NCI-H1048 (cell line): ENCODE measurements around the gene PIEZO1.

ENCODE experiments used
- DNase-seq: peaks from one replicate; lab custom pipeline; 2025; lab: John Stamatoyannopoulos, UW

PIEZO1 gene

DNA sequence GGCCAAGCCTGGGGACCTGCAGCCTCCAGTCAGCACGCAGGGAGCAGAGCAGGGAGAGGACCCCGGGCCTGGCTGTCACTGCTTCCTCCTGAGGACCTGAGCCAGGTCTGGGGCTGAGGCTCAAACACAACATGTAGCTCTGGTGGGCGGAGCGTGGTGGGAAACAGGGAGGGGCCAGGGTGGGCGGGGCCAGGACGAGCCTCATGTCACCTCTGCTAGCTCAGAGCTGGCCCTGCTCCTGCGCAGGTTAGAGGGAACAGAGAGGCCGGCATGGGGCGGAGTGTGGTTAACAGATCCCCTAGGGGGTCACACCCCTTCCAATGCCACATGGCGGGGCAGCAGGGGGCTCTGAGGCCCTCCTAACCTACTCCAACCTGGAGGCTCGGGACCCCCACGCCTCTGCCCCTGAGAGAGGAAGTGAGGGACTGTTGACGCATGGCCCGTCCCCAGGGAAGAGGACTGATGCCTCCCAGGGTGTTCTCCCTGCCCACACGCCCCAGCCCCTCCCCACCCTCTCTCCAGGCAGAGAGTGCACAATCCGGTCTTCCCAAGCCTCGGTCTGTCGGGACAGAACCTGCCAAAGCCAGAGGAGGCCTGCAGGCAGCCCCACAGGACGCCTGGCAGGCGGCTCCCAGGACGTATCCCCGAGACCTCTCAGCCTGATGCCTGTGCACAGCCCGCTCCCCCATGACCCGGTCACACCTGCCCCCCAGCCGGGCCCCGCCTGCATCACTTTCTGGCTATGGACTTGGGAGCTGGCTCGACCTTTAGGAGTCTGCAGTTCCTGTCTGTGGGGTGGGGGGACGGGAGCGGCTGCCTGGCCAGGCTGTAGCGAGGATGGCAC, 15.2 kb downstream of the PIEZO1 start:
- DNase-seq, result no peak

- DNase-seq, result no peak
Measured at GRCh38 chr16:88768071-88768783, 16.8 kb downstream of the PIEZO1 start.

GRCh38 chr16:88767546-88768070, 17.4 kb downstream of the PIEZO1 start:
- DNase-seq, result no peak

DNA sequence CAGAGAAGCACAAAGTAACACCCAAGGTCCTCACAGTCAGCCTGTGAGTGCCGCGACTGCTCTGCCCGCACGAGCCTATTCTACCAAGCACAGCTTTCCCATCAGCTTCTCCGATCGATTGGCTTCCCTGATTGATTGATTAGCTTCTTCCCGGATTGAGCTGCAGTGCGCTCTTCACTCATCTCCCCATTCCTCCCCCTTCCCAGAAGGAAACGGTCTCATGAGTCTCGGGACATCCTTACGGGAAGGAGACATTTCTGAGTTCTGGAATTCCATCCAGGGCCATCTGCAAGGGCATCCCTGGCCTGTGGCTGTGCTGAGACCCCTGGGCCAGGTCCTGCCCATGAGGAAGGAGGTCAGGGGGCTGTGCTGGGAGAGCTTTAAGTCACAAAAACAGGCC, 18.0 kb downstream of the PIEZO1 start:
- no peak for DNase-seq

DNA sequence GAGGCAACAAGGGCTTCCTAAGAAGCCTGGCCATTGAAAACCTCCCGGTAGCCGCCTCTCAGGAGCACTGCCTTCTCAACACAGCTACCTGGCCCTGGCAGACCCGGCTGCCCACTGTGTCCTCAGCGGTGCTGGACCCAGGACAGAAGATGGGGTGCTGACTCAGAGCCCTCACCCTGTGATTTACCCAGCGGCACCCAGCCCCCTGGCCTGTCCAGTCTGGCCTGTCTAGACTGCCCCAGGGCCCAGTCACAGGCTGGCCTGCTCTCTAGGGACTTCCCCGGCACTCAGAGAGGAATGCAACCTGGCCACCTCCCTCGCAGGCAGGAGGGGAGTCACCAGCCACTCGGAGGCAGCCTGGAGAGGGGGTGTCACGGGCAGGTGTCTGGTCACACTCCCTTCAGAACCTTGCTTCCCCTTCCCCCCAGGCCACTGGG, 20.1 kb downstream of the PIEZO1 start:
- DNase-seq, result no peak

DNA sequence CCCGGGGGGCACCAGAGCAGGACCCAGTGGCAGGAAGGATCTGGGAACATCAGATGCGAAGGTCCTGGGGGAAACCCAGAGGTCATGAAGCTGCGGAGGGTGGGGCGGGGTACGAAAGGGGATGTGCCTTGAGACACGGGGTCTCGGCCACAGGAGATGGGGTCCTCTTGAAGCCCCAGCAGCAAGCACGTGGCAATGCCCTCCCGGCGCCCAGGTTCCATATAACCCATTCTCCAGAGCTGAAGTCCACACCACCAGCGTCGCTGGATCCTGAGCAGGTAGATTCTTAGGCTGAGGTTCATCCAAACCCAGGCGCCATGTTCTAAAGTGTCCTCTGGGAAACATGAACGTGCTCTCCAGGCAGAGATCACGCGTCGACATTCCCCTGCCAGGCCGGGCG, 20.9 kb downstream of the PIEZO1 start:
- DNase-seq, result no peak

- no peak for DNase-seq
Measured at GRCh38 chr16:88763502-88764053, 21.4 kb downstream of the PIEZO1 start.

DNA sequence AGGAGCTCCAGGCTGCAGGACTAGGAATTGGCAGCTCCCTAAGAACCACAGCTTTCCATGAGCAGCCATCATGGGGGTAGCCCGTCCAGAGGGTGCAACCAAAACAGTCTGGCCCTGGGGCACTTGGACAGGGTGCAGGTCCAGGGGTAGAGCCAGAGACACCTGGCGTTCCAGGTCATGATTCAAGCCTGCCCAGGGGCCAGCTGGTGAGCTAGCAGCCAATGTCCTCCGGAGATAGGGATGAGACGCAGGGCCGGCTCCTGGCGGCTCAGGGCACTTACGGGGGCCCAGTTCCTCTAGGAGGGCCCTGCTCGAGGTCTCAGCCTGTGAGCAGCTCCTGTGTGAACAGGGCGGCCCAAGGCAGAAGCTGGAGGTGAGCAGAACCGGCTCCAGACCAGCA, 22.1 kb downstream of the PIEZO1 start:
- DNase-seq, result no peak

- DNase-seq, result no peak
Measured at GRCh38 chr16:88762258-88762870, 22.7 kb downstream of the PIEZO1 start.

GRCh38 chr16:88761830-88762229, 23.2 kb downstream of the PIEZO1 start:
- DNase-seq, result no peak

- no peak for DNase-seq
Measured at GRCh38 chr16:88761143-88761534, 23.9 kb downstream of the PIEZO1 start.

DNA sequence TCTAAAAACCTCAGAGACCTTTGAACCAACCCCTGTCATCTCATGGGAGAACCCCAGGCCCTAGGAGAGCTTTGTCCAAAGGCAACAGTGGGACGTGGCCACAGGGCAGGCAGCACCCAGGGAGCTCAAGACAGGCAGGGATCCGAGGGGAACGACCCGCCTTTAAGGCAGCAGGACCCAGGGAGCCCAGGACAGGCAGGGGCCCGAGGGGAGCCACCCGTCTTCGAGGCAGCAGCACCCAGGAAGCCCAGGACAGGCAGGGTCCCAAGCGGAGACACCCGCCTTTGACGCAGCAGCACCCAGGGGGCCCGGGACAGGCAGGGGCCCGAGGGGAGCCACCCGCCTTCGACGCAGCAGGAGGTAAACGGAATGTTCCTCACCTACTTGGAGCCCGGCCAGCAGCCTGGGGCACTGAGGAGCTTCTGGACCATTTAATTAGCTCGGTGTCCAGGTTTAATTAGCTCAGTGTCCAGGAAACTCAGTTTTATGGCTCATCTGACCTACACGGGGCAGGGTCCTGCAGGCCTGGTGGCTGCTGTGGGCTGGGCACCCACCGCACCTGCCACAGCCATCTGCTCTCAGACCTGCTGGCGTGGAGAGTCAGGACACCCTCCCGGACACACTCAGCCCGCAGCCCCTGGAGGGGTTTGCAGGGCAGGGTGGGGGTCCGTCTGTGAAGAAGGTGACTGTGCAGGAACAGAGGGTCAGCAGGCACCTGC, 24.4 kb downstream of the PIEZO1 start:
- DNase-seq, result no peak

DNA sequence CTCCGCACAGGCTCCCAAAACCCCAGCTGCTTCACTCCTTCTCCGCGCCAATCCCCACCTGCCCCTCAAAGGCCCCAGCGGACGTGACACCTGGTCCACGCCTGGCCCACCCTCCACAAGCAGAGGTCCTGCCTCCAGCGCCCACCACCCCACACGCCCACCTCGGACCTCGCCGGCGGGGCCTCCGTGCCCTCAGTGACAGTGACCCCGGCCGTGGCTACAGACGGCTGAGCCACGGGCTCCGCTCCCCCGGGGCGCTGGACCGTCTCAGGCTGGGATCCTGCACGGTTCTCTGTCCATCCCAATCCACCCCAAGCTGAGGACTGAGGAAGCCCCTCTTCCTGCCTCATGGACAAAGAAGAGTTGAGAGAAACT, 25.1 kb downstream of the PIEZO1 start:
- no peak for DNase-seq

- no peak for DNase-seq
Measured at GRCh38 chr16:88759245-88759975, 25.6 kb downstream of the PIEZO1 start.

GRCh38 chr16:88758944-88759244, 26.1 kb downstream of the PIEZO1 start:
- no peak for DNase-seq

GRCh38 chr16:88758227-88758943, 26.6 kb downstream of the PIEZO1 start:
- no peak for DNase-seq

GRCh38 chr16:88755745-88756443, 29.1 kb downstream of the PIEZO1 start:
- no peak for DNase-seq

GRCh38 chr16:88754912-88755744, 29.9 kb downstream of the PIEZO1 start:
- no peak for DNase-seq
